T1000 (cell line): ENCODE measurements around the gene ZNF576.
"Not testable (repeated sequence)": the region's sequence is repeated elsewhere in the genome, so short reads cannot be mapped to it uniquely, and the experiment has no call there.

Experiments used
- DNase-seq: peaks from one replicate; lab custom pipeline; 2025; ENCODE audit warnings: mixed read lengths; lab: John Stamatoyannopoulos, UW

The ZNF576 gene

GRCh38 chr19:43595999-43596841 is at the start of gene ZNF576, which contains the start of gene IRGQ:
ZNF576 (plus strand) TSS chr19:43596595; CDS start chr19:43597109, 514 bp downstream.
IRGQ (minus strand) TSS chr19:43596134; CDS start chr19:43595338, 796 bp downstream.
- DNase-seq: peak; percentile 98

- DNase-seq: not testable (repeated sequence)
Observed at GRCh38 chr19:43547926-43548325, 48.5 kb upstream of the ZNF576 start.

- no peak for DNase-seq
Observed at GRCh38 chr19:43548706-43549105, 47.7 kb upstream of the ZNF576 start.

- no peak for DNase-seq
Observed at GRCh38 chr19:43551399-43552197, 44.8 kb upstream of the ZNF576 start.

GRCh38 chr19:43552198-43552450 is 44.3 kb upstream of the ZNF576 start:
- no peak for DNase-seq

- no peak for DNase-seq
Observed at GRCh38 chr19:43552616-43553015, 43.8 kb upstream of the ZNF576 start.

- no peak for DNase-seq
Observed at GRCh38 chr19:43553656-43554055, 42.7 kb upstream of the ZNF576 start.

- no peak for DNase-seq
Observed at GRCh38 chr19:43554317-43554895, 42.0 kb upstream of the ZNF576 start.

- peak; percentile 14 for DNase-seq
Observed at GRCh38 chr19:43555185-43555770, 41.1 kb upstream of the ZNF576 start.

- peak; percentile 62 for DNase-seq
Observed at GRCh38 chr19:43560687-43561086, 35.7 kb upstream of the ZNF576 start.

- no peak for DNase-seq
Observed at GRCh38 chr19:43561139-43561970, 35.0 kb upstream of the ZNF576 start.

- no peak for DNase-seq
Observed at GRCh38 chr19:43562226-43562697, 34.1 kb upstream of the ZNF576 start.

GRCh38 chr19:43562698-43563241 is 33.6 kb upstream of the ZNF576 start:
- DNase-seq: peak; percentile 35

GRCh38 chr19:43563816-43564457 is 32.5 kb upstream of the ZNF576 start:
- no peak for DNase-seq

GRCh38 chr19:43564800-43565199 is 31.6 kb upstream of the ZNF576 start:
- DNase-seq: no peak

- DNase-seq: no peak
Observed at GRCh38 chr19:43569657-43570056, 26.7 kb upstream of the ZNF576 start.

GRCh38 chr19:43570174-43570791 is 26.1 kb upstream of the ZNF576 start:
- DNase-seq: no peak

- DNase-seq: no peak
Observed at GRCh38 chr19:43572171-43572588, 24.2 kb upstream of the ZNF576 start.

GRCh38 chr19:43574424-43575155 is 21.8 kb upstream of the ZNF576 start:
- DNase-seq: peak; percentile 14
